Stimulated activated naive CD8-positive, alpha-beta T cell treated with anti-CD3 and anti-CD28 coated beads, Interleukin-15, Interleukin-2, amounts not matched to agents 100 U/mL and 50 U/mL, for 24 hours (primary cell): ENCODE results near the gene EGFL7.
"Not testable (repeated sequence)": the region's sequence is repeated elsewhere in the genome, so short reads cannot be mapped to it uniquely, and the experiment has no call there.

ENCODE experiments used
- ATAC-seq: fragments of 150-1000 bp; cut with Tn5 transposase; one replicate; pipeline ENCODE4 v1.10.0; 2021
- DNase-seq: peaks from one replicate; pipeline ENCODE4 v3.0.0; 2021

The EGFL7 gene

GRCh38 chr9:136697821-136698526 lies 35.3 kb downstream of the EGFL7 start:
- DNase-seq: no peak
- ATAC-seq: no peak

GRCh38 chr9:136698635-136699246 lies 36.0 kb downstream of the EGFL7 start:
- ATAC-seq (no peak), DNase-seq (no peak)

- ATAC-seq: no peak
- no peak for DNase-seq
Observed at GRCh38 chr9:136700304-136700703, 37.6 kb downstream of the EGFL7 start.

- ATAC-seq (peak; percentile 96), DNase-seq (peak; percentile 76)
Observed at GRCh38 chr9:136700959-136701667, 38.4 kb downstream of the EGFL7 start.

GRCh38 chr9:136701668-136702053 lies 38.9 kb downstream of the EGFL7 start:
- no peak for ATAC-seq
- DNase-seq: no peak

GRCh38 chr9:136703276-136703860 lies 40.7 kb downstream of the EGFL7 start:
- DNase-seq: no peak
- no peak for ATAC-seq

GRCh38 chr9:136704741-136705140 lies 42.0 kb downstream of the EGFL7 start:
- ATAC-seq, DNase-seq: not testable (repeated sequence)

- DNase-seq: no peak
- no peak for ATAC-seq
Observed at GRCh38 chr9:136705564-136705963, 42.8 kb downstream of the EGFL7 start.

GRCh38 chr9:136707011-136707410 lies 44.3 kb downstream of the EGFL7 start:
- DNase-seq: no peak
- no peak for ATAC-seq

- DNase-seq (no peak), ATAC-seq (no peak)
Observed at GRCh38 chr9:136707849-136708517, 45.3 kb downstream of the EGFL7 start.

GRCh38 chr9:136709454-136710109 lies 46.9 kb downstream of the EGFL7 start:
- DNase-seq: no peak
- ATAC-seq: no peak

GRCh38 chr9:136710543-136710942 lies 47.8 kb downstream of the EGFL7 start:
- ATAC-seq: no peak
- no peak for DNase-seq

GRCh38 chr9:136711219-136711648 lies 48.5 kb downstream of the EGFL7 start:
- DNase-seq, ATAC-seq: not testable (repeated sequence)

GRCh38 chr9:136711751-136712689 lies 49.3 kb downstream of the EGFL7 start, which contains the start of gene DIPK1B:
DIPK1B (plus strand) TSS chr9:136712572; CDS start chr9:136712666, 94 bp downstream.
- ATAC-seq (no peak), DNase-seq (no peak)

- DNase-seq: no peak
- ATAC-seq: no peak
Observed at GRCh38 chr9:136712690-136713544, 50.2 kb downstream of the EGFL7 start.

- no peak for DNase-seq
- ATAC-seq: no peak
Observed at GRCh38 chr9:136713550-136713949, 50.8 kb downstream of the EGFL7 start.

GRCh38 chr9:136714096-136714892 lies 51.6 kb downstream of the EGFL7 start:
- ATAC-seq (no peak), DNase-seq (no peak)

GRCh38 chr9:136714893-136715274 lies 52.2 kb downstream of the EGFL7 start:
- ATAC-seq (no peak), DNase-seq (no peak)

GRCh38 chr9:136717399-136717798 lies 54.7 kb downstream of the EGFL7 start:
- DNase-seq: no peak

More at GRCh38 chr9:136717399-136717798, 54.7 kb downstream of the EGFL7 start:
- no peak for ATAC-seq
